ENCODE data around the gene VCL. TPM values are rescaled to one million over a fixed set of nuclear protein-coding genes. Genes with fewer than 3 reads are reported as not detected.

VCL gene
- total and polyA plus RNA-seq, 9 of the 15 experiments (the other 6 are each of a cell fraction or from before 2014, with no cell fraction given): 29.8 to 186 (median 76.4) TPM

- TF ChIP-seq AFF4 (CRISPR knock-in tag; IDR thresholded peaks at IDR 0.05) (0 out of 2 replicates have a peak, but pooled peaks have one; percentile 40), HNRNPUL1 (IDR thresholded peaks at IDR 0.05; ENCODE audit: low read length) (no peak), ZNF253 (CRISPR knock-in tag; conservative IDR thresholded peaks at IDR 0.05) (no peak), TRIM24 (IDR thresholded peaks at IDR 0.05) (peak in 1 of 2 experiments; percentile 57; a peak in 2 of 4 replicates), CBFA2T3 (IDR thresholded peaks at IDR 0.05) (peak; percentile 92), MAFF (IDR thresholded peaks at IDR 0.05; ENCODE audit: low read length) (peak; percentile 82), CHD2 (IDR thresholded peaks at IDR 0.05; ENCODE audit: low read depth, low read length) (no peak), FOXJ2 (tag; IDR thresholded peaks at IDR 0.05) (peak; percentile 37; the same call in 1 of the 2 replicates), ATF3 (IDR thresholded peaks at IDR 0.05) (peak; percentile 57), ATF3 (CRISPR knock-in tag; conservative IDR thresholded peaks at IDR 0.05) (no peak), SRSF3 (IDR thresholded peaks at IDR 0.05; ENCODE audit: insufficient read depth, low read length) (no peak), KLF16 (IDR thresholded peaks at IDR 0.05) (peak; percentile 64; the same call in 1 of the 2 replicates), SMARCC2 (IDR thresholded peaks at IDR 0.05; ENCODE audit: low read depth) (0 out of 2 replicates have a peak, but pooled peaks have one; percentile 27), MTF1 (CRISPR knock-in tag; IDR thresholded peaks at IDR 0.05; ENCODE audit: borderline replicate concordance) (no peak), PHTF2 (CRISPR knock-in tag; IDR thresholded peaks at IDR 0.05) (no peak), GATAD2A (IDR thresholded peaks at IDR 0.05) (no peak)
- TF ChIP-seq, protein P1, sequence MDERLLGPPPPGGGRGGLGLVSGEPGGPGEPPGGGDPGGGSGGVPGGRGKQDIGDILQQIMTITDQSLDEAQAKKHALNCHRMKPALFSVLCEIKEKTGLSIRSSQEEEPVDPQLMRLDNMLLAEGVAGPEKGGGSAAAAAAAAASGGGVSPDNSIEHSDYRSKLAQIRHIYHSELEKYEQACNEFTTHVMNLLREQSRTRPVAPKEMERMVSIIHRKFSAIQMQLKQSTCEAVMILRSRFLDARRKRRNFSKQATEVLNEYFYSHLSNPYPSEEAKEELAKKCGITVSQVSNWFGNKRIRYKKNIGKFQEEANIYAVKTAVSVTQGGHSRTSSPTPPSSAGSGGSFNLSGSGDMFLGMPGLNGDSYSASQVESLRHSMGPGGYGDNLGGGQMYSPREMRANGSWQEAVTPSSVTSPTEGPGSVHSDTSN (CRISPR knock-in tag; IDR thresholded peaks at IDR 0.05; ENCODE audit: low read depth): no peak
- TF ChIP-seq, protein P1 (tag; conservative IDR thresholded peaks at IDR 0.05; ENCODE audit: low read depth): peak; percentile 37; the same call in 1 of the 2 replicates
- TF ChIP-seq, protein P2, sequence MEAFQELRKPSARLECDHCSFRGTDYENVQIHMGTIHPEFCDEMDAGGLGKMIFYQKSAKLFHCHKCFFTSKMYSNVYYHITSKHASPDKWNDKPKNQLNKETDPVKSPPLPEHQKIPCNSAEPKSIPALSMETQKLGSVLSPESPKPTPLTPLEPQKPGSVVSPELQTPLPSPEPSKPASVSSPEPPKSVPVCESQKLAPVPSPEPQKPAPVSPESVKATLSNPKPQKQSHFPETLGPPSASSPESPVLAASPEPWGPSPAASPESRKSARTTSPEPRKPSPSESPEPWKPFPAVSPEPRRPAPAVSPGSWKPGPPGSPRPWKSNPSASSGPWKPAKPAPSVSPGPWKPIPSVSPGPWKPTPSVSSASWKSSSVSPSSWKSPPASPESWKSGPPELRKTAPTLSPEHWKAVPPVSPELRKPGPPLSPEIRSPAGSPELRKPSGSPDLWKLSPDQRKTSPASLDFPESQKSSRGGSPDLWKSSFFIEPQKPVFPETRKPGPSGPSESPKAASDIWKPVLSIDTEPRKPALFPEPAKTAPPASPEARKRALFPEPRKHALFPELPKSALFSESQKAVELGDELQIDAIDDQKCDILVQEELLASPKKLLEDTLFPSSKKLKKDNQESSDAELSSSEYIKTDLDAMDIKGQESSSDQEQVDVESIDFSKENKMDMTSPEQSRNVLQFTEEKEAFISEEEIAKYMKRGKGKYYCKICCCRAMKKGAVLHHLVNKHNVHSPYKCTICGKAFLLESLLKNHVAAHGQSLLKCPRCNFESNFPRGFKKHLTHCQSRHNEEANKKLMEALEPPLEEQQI (IDR thresholded peaks at IDR 0.05): no peak
Measured at GRCh38 chr10:74067373-74068352, 69.7 kb downstream of the VCL start (continued).

Measured in K562 (cell line).